ENCODE results near the gene VIPR2.

The VIPR2 gene

DNA sequence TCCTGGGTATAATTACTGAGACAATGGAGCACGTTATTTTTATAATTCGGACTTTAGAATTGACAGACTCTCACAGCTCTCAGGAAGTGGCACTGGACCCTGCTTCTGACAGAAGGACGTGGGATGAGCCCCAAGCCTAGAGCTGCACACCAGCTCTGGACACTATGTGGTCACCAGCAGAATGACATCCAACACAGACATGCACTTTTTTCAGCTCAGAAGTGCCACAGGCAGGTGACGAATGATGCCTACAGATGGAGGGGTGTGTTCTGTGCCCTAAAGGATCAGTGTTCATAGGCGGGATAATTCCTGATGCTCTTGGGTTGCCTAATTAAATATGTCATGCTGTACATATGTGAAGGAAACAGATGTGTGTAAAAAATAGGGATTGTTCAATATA lies 87.9 kb downstream of the VIPR2 start:
- H3K9me3 ChIP-seq (ENCODE audit: insufficient read depth, low read length, severe bottlenecking) = peaks cover 16% of the 10 kb centered on the region
- peaks cover 29% of the 10 kb centered on the region for H3K4me1 ChIP-seq (ENCODE audit: insufficient read depth, low read length)
- ATAC-seq (ENCODE audit: insufficient read depth, low read depth) (no peak), DNase-seq (peak; percentile 2)
- no peak overlapping the region for H3K4me3 ChIP-seq (ENCODE audit: low read depth in 1 of 2, low read length in 2 of 2)
- H2AFZ ChIP-seq (ENCODE audit: low read depth, low read length) = no peak overlapping the region
- H3K36me3 ChIP-seq (ENCODE audit: insufficient read depth, low read length) = peaks cover 69% of the 10 kb centered on the region
- H3K27ac ChIP-seq (ENCODE audit: low read length) = peak overlapping the region; percentile 99
- no peaks in the 10 kb centered on the region for H4K20me1 ChIP-seq (ENCODE audit: insufficient read depth, low read length)
- no peak for TF ChIP-seq EZH2 (IDR thresholded peaks at IDR 0.05; ENCODE audit: borderline replicate concordance, low read depth, low read length, severe bottlenecking)
- TF ChIP-seq, protein P1, sequence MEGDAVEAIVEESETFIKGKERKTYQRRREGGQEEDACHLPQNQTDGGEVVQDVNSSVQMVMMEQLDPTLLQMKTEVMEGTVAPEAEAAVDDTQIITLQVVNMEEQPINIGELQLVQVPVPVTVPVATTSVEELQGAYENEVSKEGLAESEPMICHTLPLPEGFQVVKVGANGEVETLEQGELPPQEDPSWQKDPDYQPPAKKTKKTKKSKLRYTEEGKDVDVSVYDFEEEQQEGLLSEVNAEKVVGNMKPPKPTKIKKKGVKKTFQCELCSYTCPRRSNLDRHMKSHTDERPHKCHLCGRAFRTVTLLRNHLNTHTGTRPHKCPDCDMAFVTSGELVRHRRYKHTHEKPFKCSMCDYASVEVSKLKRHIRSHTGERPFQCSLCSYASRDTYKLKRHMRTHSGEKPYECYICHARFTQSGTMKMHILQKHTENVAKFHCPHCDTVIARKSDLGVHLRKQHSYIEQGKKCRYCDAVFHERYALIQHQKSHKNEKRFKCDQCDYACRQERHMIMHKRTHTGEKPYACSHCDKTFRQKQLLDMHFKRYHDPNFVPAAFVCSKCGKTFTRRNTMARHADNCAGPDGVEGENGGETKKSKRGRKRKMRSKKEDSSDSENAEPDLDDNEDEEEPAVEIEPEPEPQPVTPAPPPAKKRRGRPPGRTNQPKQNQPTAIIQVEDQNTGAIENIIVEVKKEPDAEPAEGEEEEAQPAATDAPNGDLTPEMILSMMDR (IDR thresholded peaks at IDR 0.05; ENCODE audit: borderline replicate concordance, extremely low read depth, low read length, poor library complexity, severe bottlenecking) = no peak
- H3K27me3 ChIP-seq (ENCODE audit: insufficient read depth, low read length, poor library complexity) = no peaks in the 10 kb centered on the region
- no peak overlapping the region for H3K9ac ChIP-seq (ENCODE audit: low read depth, low read length)
- peaks cover 36% of the 10 kb centered on the region for H3K79me2 ChIP-seq (ENCODE audit: insufficient read depth, low read length)
- no peak overlapping the region for H3K4me2 ChIP-seq (ENCODE audit: insufficient read depth, low read length)

DNA sequence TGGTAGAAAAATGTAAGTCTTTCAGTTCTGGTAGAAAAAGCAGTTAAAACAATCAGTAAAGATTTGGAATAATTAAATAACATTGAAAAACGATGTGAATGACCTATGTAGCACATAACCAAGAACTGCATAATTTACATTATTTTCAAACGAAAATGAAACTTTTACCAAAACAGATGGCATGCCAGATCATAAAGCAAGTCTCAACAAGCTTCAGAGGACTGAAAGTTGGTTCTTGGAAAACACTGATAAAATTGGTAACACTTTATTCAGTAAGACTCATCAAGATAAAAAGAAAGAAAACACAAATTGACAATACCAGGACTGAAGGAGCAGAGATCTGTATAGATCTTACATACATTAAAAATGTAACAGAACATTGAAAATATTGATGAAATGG lies 92.8 kb downstream of the VIPR2 start:
- peaks cover 73% of the 10 kb centered on the region for H3K4me1 ChIP-seq (ENCODE audit: insufficient read depth, low read length)
- H3K27ac ChIP-seq (ENCODE audit: low read length) = peak overlapping the region; percentile 99
- peaks cover 41% of the 10 kb centered on the region for H3K36me3 ChIP-seq (ENCODE audit: insufficient read depth, low read length)
- H3K79me2 ChIP-seq (ENCODE audit: insufficient read depth, low read length) = peaks cover 30% of the 10 kb centered on the region
- TF ChIP-seq, protein P1 (IDR thresholded peaks at IDR 0.05; ENCODE audit: borderline replicate concordance, extremely low read depth, low read length, poor library complexity, severe bottlenecking) = no peak
- no peak for TF ChIP-seq EZH2 (IDR thresholded peaks at IDR 0.05; ENCODE audit: borderline replicate concordance, low read depth, low read length, severe bottlenecking)
- H3K9ac ChIP-seq (ENCODE audit: low read depth, low read length) = peak overlapping the region; percentile 77
- peak overlapping the region; percentile 2; the same call in 1 of the 2 replicates for H2AFZ ChIP-seq (ENCODE audit: low read depth, low read length)
- no peak for DNase-seq
- no peaks in the 10 kb centered on the region for H4K20me1 ChIP-seq (ENCODE audit: insufficient read depth, low read length)
- H3K4me2 ChIP-seq (ENCODE audit: insufficient read depth, low read length) = peak overlapping the region; percentile 51
- ATAC-seq (ENCODE audit: insufficient read depth, low read depth) = peak; percentile 18
- H3K27me3 ChIP-seq (ENCODE audit: insufficient read depth, low read length, poor library complexity) = no peaks in the 10 kb centered on the region
- H3K4me3 ChIP-seq (ENCODE audit: low read depth in 1 of 2, low read length in 2 of 2) = no peak overlapping the region
- H3K9me3 ChIP-seq (ENCODE audit: insufficient read depth, low read length, severe bottlenecking) = peaks cover 16% of the 10 kb centered on the region

DNA sequence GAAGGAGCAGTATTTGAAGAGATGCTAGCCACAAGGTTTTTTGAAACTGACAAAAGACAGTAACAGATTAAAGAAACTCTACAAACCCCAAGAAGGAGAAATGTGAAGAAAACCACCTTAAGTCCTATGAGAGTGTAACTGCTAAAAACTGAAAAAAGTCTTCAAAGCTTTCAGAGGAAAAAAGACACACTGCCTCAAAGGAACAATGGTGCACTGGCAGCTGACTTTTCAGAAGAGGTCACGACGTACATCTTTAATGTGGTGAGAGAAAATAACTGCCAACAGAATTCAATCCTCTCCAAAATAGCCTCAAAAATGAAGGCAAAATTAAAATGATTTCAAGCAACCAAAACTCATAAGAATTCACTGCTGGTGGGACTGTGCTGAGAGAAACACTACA lies 94.0 kb downstream of the VIPR2 start:
- H3K4me3 ChIP-seq (ENCODE audit: low read depth in 1 of 2, low read length in 2 of 2) = peak overlapping the region in 1 of 2 experiments; percentile 9; a peak in 1 of 4 replicates
- H2AFZ ChIP-seq (ENCODE audit: low read depth, low read length) = peak overlapping the region; percentile 36; the same call in 1 of the 2 replicates
- no peaks in the 10 kb centered on the region for H3K27me3 ChIP-seq (ENCODE audit: insufficient read depth, low read length, poor library complexity)
- peak; percentile 79 for ATAC-seq (ENCODE audit: insufficient read depth, low read depth)
- H3K4me1 ChIP-seq (ENCODE audit: insufficient read depth, low read length) = peaks cover 80% of the 10 kb centered on the region
- H3K9me3 ChIP-seq (ENCODE audit: insufficient read depth, low read length, severe bottlenecking) = peaks cover 16% of the 10 kb centered on the region
- peaks cover 34% of the 10 kb centered on the region for H3K36me3 ChIP-seq (ENCODE audit: insufficient read depth, low read length)
- H3K4me2 ChIP-seq (ENCODE audit: insufficient read depth, low read length) = peak overlapping the region; percentile 51
- peak overlapping the region; percentile 99 for H3K27ac ChIP-seq (ENCODE audit: low read length)
- DNase-seq = peak; percentile 81
- H3K9ac ChIP-seq (ENCODE audit: low read depth, low read length) = peak overlapping the region; percentile 77
- no peak for TF ChIP-seq EZH2 (IDR thresholded peaks at IDR 0.05; ENCODE audit: borderline replicate concordance, low read depth, low read length, severe bottlenecking)
- TF ChIP-seq, protein P1 (IDR thresholded peaks at IDR 0.05; ENCODE audit: borderline replicate concordance, extremely low read depth, low read length, poor library complexity, severe bottlenecking) = no peak
- no peaks in the 10 kb centered on the region for H4K20me1 ChIP-seq (ENCODE audit: insufficient read depth, low read length)
- H3K79me2 ChIP-seq (ENCODE audit: insufficient read depth, low read length) = peaks cover 34% of the 10 kb centered on the region
